Esophagus muscularis mucosa (tissue), 4 donors: ENCODE measurements around the gene NBPF26. TPM values are rescaled to one million over a fixed set of nuclear protein-coding genes. Genes with fewer than 3 reads are reported as not detected.
"Not testable (repeated sequence)": the region's sequence is repeated elsewhere in the genome, so short reads cannot be mapped to it uniquely, and the experiment has no call there.

Experiments
- DNase-seq: peaks from one replicate; pipeline ENCODE4 v3.0.0-alpha.2; 2017; ENCODE audit errors: extremely low spot score
- H3K27ac ChIP-seq, 4 donors: fragments of 200-600 bp; sonication (generic); replicated peaks in 1 of 4; 1 replicate in 3 of 4; 2 replicates in 1 of 4; pipeline ENCODE4 v1.5.1; 2016 to 2019; ENCODE audit warnings: mild to moderate bottlenecking in 1 of 4
- H3K27me3 ChIP-seq, 4 donors: fragments of 200-600 bp; sonication (generic); one replicate each; pipeline versions ENCODE4 v1.5.1 to v1.6.0; 2016 to 2019
- H3K36me3 ChIP-seq, 4 donors: fragments of 200-600 bp; sonication (generic); one replicate each; pipeline ENCODE4 v1.5.1; 2016 to 2019
- H3K4me1 ChIP-seq, 4 donors: fragments of 200-600 bp; sonication (generic); one replicate each; pipeline ENCODE4 v1.5.1; 2016 to 2019
- H3K4me3 ChIP-seq, 4 donors: fragments of 200-600 bp; sonication (generic); 1 replicate in 2 of 4; 2 replicates in 2 of 4; pipeline ENCODE4 v1.5.1; 2016 to 2019; ENCODE audit warnings: mild to moderate bottlenecking in 4 of 4, moderate library complexity in 1 of 4
- H3K9me3 ChIP-seq, 4 donors: fragments of 200-600 bp; sonication (generic); 1 replicate in 3 of 4; 2 replicates in 1 of 4; pipeline ENCODE4 v1.5.1; 2016 to 2019
- WGBS: methylation state at CpG from one replicate; pipeline ENCODE4 v1.1.5; 2018; 5-methylcytosine and 5-hydroxymethylcytosine counted together
- intact Hi-C: fragments of 100-400 bp; cut with DNase I; formaldehyde crosslinking; loops from one replicate; pipeline ENCODE4 v1.15.1; 2023
- total RNA-seq, 4 donors: library from RNA; depleted of rRNA; stranded (reverse); fragments of >200 nt; gene quantifications; one replicate each; pipeline versions ENCODE4 v1.1.0 to v1.2.1, GENCODE V29; 2016

Gene NBPF26
- 10 to 100 TPM; 11.8 to 30.7 (median 13.9) TPM for total RNA-seq

GRCh38 chr1:120723715-120724402, at the start of gene NBPF26:
Gene NBPF26, plus strand, starts transcription at chr1:120723945.
- Histone ChIP-seq H3K4me3 (peak within 1 kb of the TSS in 2 of 4 donors; percentile 62 to 85), H3K27ac (peak within 1 kb of the TSS in 2 of 4 donors; percentile 87 to 95)
- H3K27me3 ChIP-seq, H3K9me3 ChIP-seq, intact Hi-C loops, H3K4me1 ChIP-seq, H3K36me3 ChIP-seq: not testable (repeated sequence)
- 0% methylated on average over 8 of the region's 74 CpGs for WGBS
- DNase-seq = peak; percentile 88

GRCh38 chr1:120680106-120680819, 43.5 kb upstream of the NBPF26 start:
- intact Hi-C loops, H3K27me3 ChIP-seq, DNase-seq, H3K27ac ChIP-seq, H3K4me1 ChIP-seq, H3K4me3 ChIP-seq, H3K9me3 ChIP-seq, H3K36me3 ChIP-seq: not testable (repeated sequence)
- no CpG with 5 or more reads among the region's 2 CpGs for WGBS

- H3K27ac ChIP-seq, H3K4me3 ChIP-seq, H3K36me3 ChIP-seq, intact Hi-C loops, H3K9me3 ChIP-seq, H3K27me3 ChIP-seq, DNase-seq, H3K4me1 ChIP-seq: not testable (repeated sequence)
- 53% methylated on average over 2 of the region's 2 CpGs for WGBS
Observed at GRCh38 chr1:120680938-120681337, 42.8 kb upstream of the NBPF26 start.

- 45% methylated on average over 1 of the region's 2 CpGs for WGBS
- H3K9me3 ChIP-seq, H3K27me3 ChIP-seq, H3K4me1 ChIP-seq, H3K36me3 ChIP-seq, intact Hi-C loops, H3K4me3 ChIP-seq, DNase-seq, H3K27ac ChIP-seq: not testable (repeated sequence)
Observed at GRCh38 chr1:120684397-120684796, 39.3 kb upstream of the NBPF26 start.

- no CpG with 5 or more reads among the region's 2 CpGs for WGBS
- H3K4me1 ChIP-seq, H3K4me3 ChIP-seq, DNase-seq, H3K27ac ChIP-seq, H3K27me3 ChIP-seq, H3K9me3 ChIP-seq, H3K36me3 ChIP-seq, intact Hi-C loops: not testable (repeated sequence)
Observed at GRCh38 chr1:120685622-120686021, 38.1 kb upstream of the NBPF26 start.

GRCh38 chr1:120687250-120687649, 36.5 kb upstream of the NBPF26 start:
- H3K27ac ChIP-seq, H3K27me3 ChIP-seq, H3K9me3 ChIP-seq, intact Hi-C loops, DNase-seq, H3K36me3 ChIP-seq, H3K4me3 ChIP-seq, H3K4me1 ChIP-seq: not testable (repeated sequence)
- no CpG with 5 or more reads among the region's 6 CpGs for WGBS

GRCh38 chr1:120700807-120701562, 22.8 kb upstream of the NBPF26 start:
- DNase-seq, H3K27ac ChIP-seq, H3K36me3 ChIP-seq, H3K4me1 ChIP-seq, intact Hi-C loops, H3K9me3 ChIP-seq, H3K27me3 ChIP-seq: not testable (repeated sequence)
- WGBS = 26% methylated on average over 11 of the region's 53 CpGs
- peak overlapping the region in 2 of 4 donors; percentile 36 to 42 for H3K4me3 ChIP-seq

GRCh38 chr1:120723358-120723714, 409 bp upstream of the NBPF26 start:
- peak overlapping the region in 1 of 4 donors; percentile 95 for H3K27ac ChIP-seq
- H3K36me3 ChIP-seq, H3K9me3 ChIP-seq, H3K27me3 ChIP-seq, intact Hi-C loops, DNase-seq, H3K4me1 ChIP-seq: not testable (repeated sequence)
- WGBS = no CpG with 5 or more reads among the region's 12 CpGs
- peak overlapping the region in 2 of 4 donors; percentile 62 to 85 for H3K4me3 ChIP-seq

GRCh38 chr1:120724507-120724906, 762 bp downstream of the NBPF26 start:
- Histone ChIP-seq H3K4me3 (peak overlapping the region in 2 of 4 donors; percentile 62 to 85), H3K27ac (peak overlapping the region in 2 of 4 donors; percentile 87 to 95)
- H3K4me1 ChIP-seq, H3K36me3 ChIP-seq, H3K9me3 ChIP-seq, H3K27me3 ChIP-seq, DNase-seq, intact Hi-C loops: not testable (repeated sequence)
- WGBS = no CpG with 5 or more reads among the region's 28 CpGs

- intact Hi-C loops, DNase-seq: not testable (repeated sequence)
Observed at GRCh38 chr1:120728811-120729210, 5.1 kb downstream of the NBPF26 start.

GRCh38 chr1:120769090-120769489, 45.3 kb downstream of the NBPF26 start:
- H3K27me3 ChIP-seq, H3K36me3 ChIP-seq, DNase-seq, H3K9me3 ChIP-seq, H3K4me3 ChIP-seq, H3K27ac ChIP-seq, intact Hi-C loops, H3K4me1 ChIP-seq: not testable (repeated sequence)
- 0% methylated on average over 1 of the region's 3 CpGs for WGBS

More at GRCh38 chr1:120728811-120729210, 5.1 kb downstream of the NBPF26 start:
- not testable (repeated sequence) for H3K9me3 ChIP-seq, H3K27ac ChIP-seq, H3K4me1 ChIP-seq, H3K36me3 ChIP-seq, H3K27me3 ChIP-seq, H3K4me3 ChIP-seq

GRCh38 chr1:120805452-120805851, 81.7 kb downstream of the NBPF26 start:
- H3K27me3 ChIP-seq, H3K9me3 ChIP-seq, H3K4me3 ChIP-seq, intact Hi-C loops, H3K36me3 ChIP-seq, DNase-seq, H3K27ac ChIP-seq, H3K4me1 ChIP-seq: not testable (repeated sequence)
- 60% methylated on average over 7 of the region's 7 CpGs for WGBS
